NCI-H2081 treated with DMSO at 0.1 percent for 48 hours (cell line): ENCODE measurements around the gene FBLN2.

Experiments used
- DNase-seq: peaks from one replicate; lab custom pipeline; 2025; lab: John Stamatoyannopoulos, UW

The FBLN2 gene

GRCh38 chr3:13648060-13649001, 99.4 kb downstream of the FBLN2 start:
- no peak for DNase-seq

DNA sequence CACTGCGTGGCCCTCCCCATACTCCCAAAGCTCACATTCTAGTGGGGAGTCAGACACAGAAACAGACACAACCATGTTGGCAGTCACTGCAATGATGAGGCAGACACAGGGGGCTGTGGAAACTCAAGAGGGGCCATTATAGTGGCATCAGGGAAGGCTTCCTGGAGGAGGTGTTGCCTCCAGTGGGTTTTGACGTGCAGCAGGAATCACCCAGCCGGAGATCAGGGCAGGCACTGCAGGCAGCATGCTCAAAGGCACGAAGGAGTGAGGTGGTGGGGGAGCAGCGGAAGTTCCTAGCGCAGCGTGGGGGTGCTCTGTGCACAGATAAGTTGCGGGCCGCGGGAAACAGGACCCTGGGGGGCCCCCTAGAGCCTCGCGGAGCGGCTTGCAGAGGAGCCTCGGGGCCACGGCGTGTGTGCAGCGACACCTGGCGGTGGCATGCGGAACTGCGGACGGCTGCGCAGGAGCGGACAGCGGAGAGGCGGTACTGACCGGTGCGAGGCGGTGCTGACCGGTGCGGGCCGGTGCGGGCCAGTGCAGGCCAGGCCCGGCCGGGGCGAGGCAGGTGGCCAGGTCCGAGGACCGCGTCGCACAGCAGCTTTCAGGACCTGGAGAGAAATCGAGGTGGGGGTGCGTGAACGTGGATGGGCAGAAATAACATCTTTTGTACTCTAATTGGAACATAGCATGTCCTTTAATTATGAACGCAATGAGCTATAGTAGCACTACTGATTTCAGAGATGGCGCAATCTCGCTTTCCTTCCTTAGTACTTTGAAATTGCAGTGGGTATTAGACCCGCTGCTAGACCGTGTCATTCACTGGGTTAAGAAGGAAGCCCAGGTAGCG, 101.5 kb downstream of the FBLN2 start:
- DNase-seq = no peak

GRCh38 chr3:13651057-13651400, 102.1 kb downstream of the FBLN2 start:
- no peak for DNase-seq

- DNase-seq = no peak
Measured at GRCh38 chr3:13651775-13652428, 103.0 kb downstream of the FBLN2 start.

GRCh38 chr3:13652728-13653127, 103.8 kb downstream of the FBLN2 start:
- no peak for DNase-seq

DNA sequence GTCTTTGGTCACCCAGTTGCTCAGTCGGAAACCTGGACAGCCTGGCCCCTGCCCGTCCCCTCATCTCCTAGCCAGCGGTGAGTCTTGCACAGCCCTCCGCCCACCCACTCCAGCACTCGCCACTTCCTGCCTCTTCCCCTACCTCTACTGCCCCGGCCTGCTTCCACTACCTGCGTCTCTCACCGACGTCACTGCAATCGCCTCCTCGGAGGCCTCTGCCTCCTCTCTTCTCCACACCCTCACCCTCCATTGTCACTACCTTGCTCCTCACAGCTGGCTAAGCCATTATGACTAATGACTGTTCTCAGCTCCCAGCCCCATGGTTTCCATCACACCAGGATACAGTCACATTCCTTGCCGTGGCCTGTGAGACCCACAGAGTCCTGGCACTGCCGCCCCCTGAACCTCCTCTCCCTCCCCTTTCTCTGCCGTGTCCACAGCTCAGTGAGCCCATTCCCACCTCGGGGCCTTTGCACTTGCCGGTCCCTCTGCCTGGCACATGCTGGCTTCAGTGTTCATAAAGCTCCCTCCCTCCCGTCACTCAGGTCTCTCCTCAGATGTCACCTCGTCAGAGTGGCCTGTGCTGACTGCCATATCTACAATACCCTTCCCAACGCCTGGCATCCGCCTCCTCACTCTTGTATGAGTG, 104.8 kb downstream of the FBLN2 start:
- no peak for DNase-seq

GRCh38 chr3:13654330-13655060, 105.6 kb downstream of the FBLN2 start:
- DNase-seq = no peak

- DNase-seq = no peak
Measured at GRCh38 chr3:13655061-13655913, 106.4 kb downstream of the FBLN2 start.

DNA sequence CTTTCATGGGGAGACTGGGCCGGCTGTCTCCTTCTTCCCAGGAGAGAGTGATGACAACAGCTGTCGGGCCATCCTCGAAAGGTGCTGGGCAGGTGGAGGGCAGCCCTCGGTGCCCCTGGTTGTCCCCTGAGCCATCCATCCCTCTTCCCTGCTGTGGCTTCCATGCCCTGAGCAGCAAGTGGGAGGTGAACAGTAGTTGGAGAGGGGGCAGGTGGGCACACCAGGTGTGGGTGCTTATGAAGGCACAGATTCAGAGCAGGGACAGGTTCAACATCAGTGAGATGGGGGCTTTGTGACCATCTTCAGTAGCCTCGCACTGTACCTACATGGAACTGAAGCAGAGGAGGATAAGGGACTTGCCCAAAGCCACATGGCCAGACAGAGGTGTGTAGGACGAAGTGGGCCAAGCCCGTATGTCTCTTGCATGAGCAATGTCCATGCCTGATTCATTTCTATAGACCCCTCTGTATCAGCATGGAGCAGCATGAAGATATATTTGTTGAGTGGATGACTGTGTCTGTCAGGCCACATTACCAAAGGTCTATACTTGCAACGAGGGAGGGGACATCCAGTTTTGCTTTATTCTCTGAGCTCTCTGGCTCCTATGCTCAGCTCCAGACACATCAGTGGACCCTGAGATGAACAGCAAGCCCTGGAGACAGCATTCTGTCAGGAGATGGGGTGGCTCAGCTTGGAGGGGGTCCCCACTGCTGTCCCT, 107.8 kb downstream of the FBLN2 start:
- no peak for DNase-seq

DNA sequence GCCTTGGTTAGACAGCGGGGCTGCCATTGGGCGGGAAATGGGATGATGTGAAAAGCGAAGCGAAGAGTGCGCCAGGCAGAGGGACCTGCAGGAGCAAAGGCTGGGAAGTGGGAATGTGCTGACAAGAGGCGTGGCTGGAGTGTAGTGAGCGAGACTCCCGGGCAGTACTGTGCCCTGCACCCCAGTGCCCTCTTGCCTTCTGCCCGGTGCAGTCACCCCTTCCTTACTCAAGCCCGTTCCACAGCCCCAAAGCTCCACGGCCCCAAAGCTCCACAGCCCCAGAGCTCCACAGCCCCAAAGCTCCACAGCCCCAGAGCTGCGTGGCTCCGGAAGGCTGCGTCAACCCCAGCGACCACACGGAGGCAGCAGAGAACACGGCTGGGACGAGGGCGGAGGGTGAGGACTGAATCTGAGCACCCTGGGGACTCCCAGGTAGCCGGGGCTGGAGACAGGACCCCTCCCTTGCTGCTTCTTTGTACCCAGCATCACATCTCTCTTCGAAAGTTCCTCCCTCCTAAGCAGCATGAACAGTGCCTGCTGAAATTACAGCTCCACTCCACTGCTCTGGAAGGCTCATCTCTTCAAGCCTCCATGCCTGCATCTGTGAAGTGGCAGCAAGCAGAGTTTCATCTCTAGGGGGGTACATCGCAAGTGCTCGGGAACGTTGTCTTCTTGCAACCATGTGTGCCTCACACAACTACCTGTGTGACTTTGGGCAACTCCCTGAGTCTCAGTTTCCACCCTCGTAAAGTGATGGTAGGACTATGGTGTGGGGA, 108.9 kb downstream of the FBLN2 start:
- no peak for DNase-seq

- DNase-seq = no peak
Measured at GRCh38 chr3:13658681-13659080, 109.8 kb downstream of the FBLN2 start.

DNA sequence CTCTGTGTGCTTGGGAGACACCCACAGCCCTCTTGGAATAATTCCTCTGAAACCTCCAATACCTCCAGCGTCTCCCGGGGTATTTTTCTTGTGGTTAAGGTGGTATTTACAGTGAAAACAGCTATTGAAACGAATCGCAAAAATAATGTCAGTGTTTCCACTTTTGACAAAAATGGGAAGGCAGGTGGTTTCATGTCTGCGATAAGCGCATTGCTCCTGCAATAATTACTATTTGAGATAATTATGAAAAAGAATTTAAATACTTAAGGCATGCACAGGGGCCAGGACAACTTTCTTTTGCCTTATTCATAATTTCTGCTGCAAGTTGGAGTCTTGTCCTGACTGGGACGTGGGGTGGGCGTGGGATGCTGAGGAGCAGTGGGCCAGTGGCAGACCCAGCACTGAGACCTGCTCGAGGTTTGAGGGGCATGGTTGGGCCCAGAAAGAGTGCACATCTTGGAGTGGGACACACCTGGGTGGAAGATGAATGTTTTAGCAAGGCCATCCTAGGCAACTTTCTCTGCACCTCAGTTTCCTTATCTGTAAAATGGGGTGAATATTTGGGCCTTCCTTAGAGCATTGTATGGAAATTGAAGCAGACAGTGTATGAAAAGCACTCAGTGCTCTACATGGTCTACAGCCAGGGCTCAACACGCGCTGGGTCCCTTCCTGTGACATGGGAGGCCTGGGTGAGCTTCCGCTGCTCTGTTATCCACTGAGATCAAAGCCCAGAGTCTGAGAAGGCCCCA, 110.5 kb downstream of the FBLN2 start:
- no peak for DNase-seq

DNA sequence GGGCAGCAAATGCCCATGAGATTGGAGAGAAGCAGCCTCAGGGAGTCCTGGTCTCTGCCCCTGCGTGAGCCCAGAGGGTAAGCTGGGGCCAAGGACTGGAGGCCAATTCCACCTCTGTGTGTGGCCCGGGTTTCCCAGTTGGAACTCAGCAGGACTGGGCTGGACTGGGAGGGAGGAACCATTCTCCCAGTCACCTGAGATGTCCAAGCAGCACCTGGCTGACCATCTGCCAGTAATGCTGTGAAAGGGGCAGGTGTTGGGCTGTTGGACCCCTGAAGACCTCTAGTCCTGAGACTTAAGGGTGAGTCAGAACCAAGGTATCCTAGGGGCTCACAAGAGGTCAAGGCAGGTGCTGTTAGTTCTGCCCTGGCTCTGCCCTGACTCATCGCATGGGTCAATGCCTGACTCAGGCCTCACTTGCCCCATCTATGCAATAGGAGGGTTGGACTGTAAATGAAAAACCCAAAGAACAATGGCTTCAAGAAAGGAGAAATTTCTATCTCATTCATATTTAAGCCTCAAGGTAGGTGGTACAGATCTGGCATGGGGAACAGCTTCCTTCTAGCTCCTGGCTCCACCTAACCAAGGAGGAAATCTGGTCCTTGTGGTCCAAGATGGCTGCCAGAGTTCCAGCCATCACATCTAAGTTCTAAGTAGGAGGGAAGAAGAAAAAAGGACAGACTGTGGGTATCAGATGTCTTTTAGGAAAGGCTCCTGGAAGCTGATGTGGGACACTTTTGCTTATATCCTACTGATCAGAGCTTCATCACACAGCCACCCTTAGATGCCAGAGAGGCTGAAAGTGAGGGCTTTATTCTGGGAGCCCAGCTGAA, 111.3 kb downstream of the FBLN2 start:
- DNase-seq = no peak

DNA sequence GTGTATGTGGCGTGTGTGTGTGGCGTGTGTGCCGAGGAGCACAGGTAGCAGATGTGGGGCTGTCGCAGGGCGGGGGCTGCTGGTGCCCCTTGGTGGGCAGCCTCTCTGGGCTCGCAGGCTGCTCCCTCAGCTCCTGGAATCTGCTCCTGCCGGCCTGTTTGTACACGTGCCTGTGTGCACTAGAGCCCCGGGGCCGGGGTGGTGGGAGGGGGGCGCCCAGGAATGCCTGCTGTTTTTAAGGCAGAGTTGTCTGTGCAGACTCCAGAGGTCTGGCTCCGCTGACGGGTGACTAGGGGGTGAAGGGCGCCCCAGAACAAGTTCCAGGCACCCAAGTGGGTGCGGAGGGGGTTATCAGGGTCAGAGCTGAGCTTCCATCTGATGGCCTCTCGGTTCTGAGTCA, 112.2 kb downstream of the FBLN2 start:
- DNase-seq = no peak

DNA sequence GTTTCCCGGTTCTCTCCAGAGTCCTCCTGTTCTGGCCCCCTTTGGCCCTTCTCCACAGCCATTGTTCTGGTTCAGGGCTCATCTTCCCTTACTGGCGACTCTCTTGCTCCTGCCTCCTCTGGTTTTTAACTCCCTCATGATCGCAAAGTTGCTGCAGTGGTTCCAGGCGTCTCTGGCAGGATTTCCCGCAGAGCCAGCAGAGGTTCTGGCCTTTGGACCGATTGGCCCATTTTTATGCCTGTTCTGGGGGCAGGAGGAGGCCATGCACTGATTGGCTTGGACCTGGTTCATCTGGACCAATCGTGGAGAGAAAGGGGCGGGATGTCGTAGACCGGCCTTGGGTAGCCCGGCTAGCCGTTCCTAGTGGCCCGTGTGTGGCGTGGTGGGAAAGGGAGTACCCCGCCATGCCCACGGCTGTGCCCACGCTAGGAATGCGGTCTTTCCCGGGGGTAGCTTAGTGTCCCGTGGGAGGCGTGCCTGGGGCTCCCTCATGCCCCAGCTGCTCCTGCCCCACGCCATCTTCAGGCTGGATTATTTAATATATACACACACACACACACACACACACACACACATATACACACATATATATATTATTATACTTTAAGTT, 113.4 kb downstream of the FBLN2 start:
- DNase-seq = no peak

GRCh38 chr3:13663781-13664535, 115.0 kb downstream of the FBLN2 start:
- DNase-seq = no peak
